Activated naive CD4-positive, alpha-beta T cell treated with anti-CD3 and anti-CD28 coated beads for 36 hours (primary cell): ENCODE results near the gene DZIP1. TPM values are rescaled to one million over a fixed set of nuclear protein-coding genes. Genes with fewer than 3 reads are reported as not detected.

Experiments
- CTCF ChIA-PET: fragments of 350-600 bp; sonication (Branson Sonifier 250); formaldehyde crosslinking; loops from one replicate; lab custom pipeline; 2021; ENCODE audit warnings: antibody characterized with exemption; lab: Charles Lee
- DNase-seq: peaks from one replicate; pipeline ENCODE4 v3.0.0-alpha.2; 2020
- H3K27ac Mint-ChIP-seq: one replicate; pipeline ENCODE4 v1.8.0; 2021; ENCODE audit warnings: mild to moderate bottlenecking, mixed read lengths
- H3K27me3 Mint-ChIP-seq: one replicate; pipeline ENCODE4 v1.8.0; 2021; ENCODE audit warnings: low read depth, mixed read lengths
- H3K36me3 Mint-ChIP-seq: one replicate; pipeline ENCODE4 v1.8.0; 2021; ENCODE audit warnings: low read depth, mixed read lengths
- H3K4me1 Mint-ChIP-seq: one replicate; pipeline ENCODE4 v1.8.0; 2021; ENCODE audit warnings: low read depth, mixed read lengths
- H3K4me3 Mint-ChIP-seq: one replicate; pipeline ENCODE4 v1.8.0; 2021; ENCODE audit warnings: mild to moderate bottlenecking, moderate library complexity, mixed read lengths
- H3K9me3 Mint-ChIP-seq: one replicate; pipeline ENCODE4 v1.8.0; 2021; ENCODE audit warnings: mixed read lengths
- intact Hi-C: fragments of 100-400 bp; cut with micrococcal nuclease; formaldehyde crosslinking; loops from one replicate; pipeline ENCODE4 v1.15.1; 2023
- total RNA-seq, 2 experiments: library from RNA; stranded (reverse); gene quantifications; one replicate each; pipeline ENCODE4 v1.2.3, GENCODE V29; 2021

Gene DZIP1
- total RNA-seq, 2 experiments from 2014 or later = 0.15 to 0.41 TPM

- CTCF ChIA-PET = interaction anchor here (0.6 to 6.9 kb wide), 17 partner anchors 9 to 361 kb away, joined by 3 to 45 read pairs (median 4); no protein-coding TSS in a partner anchor
- Mint-ChIP-seq H3K27me3 (peaks cover 26% of the 10 kb centered on the region), H3K4me1 (peaks cover 5% of the 10 kb centered on the region), H3K27ac (no peak overlapping the region), H3K9me3 (no peaks in the 10 kb centered on the region), H3K36me3 (no peaks in the 10 kb centered on the region), H3K4me3 (no peak overlapping the region)
- intact Hi-C loops = loop anchor here (1.0 to 2.0 kb wide), 3 partner anchors 88 to 298 kb away; no protein-coding TSS in a partner anchor
- no peak for DNase-seq
These were observed 107.8 kb downstream of the DZIP1 start for GRCh38 chr13:95536632-95537241.

DNA sequence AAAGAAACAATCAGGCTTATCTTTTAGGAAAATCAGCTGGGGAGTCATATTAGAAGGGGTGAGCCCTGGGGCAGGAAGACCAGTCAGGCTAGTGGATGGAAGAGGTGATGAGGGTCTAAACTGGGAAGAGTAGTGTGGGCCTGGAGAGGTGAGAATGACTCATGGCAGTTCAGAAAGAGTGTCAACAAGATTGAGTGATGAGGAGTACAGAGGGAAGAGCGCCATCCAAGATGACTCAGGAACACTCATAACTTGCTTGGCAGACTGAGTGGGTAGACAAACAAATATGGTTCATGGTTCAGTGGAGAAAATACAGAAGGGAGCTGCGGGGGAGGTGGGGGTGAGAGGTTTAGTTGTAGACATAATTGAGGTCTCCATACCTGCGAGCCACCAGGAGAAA, 109.3 kb downstream of the DZIP1 start:
- intact Hi-C loops = no loop called here
- Mint-ChIP-seq H3K4me3 (no peak overlapping the region), H3K27ac (no peak overlapping the region)

GRCh38 chr13:95533545-95534160, 110.9 kb downstream of the DZIP1 start:
- intact Hi-C loops = no loop called here
- Mint-ChIP-seq H3K4me3 (no peak overlapping the region), H3K27ac (no peak overlapping the region), H3K4me1 (peaks cover 5% of the 10 kb centered on the region), H3K9me3 (no peaks in the 10 kb centered on the region), H3K27me3 (peaks cover 23% of the 10 kb centered on the region), H3K36me3 (no peaks in the 10 kb centered on the region)
- CTCF ChIA-PET = interaction anchor here (6.9 kb wide), 1 partner anchor 300 kb away, joined by 45 read pairs; no protein-coding TSS in a partner anchor
- no peak for DNase-seq

More for the DNA sequence above, 109.3 kb downstream of the DZIP1 start:
- DNase-seq = no peak
- CTCF ChIA-PET = interaction anchor here (1.3 to 6.9 kb wide), 2 partner anchors 55 to 299 kb away, joined by 3 to 45 read pairs; no protein-coding TSS in a partner anchor
- H3K36me3 Mint-ChIP-seq = no peaks in the 10 kb centered on the region
- peaks cover 20% of the 10 kb centered on the region for H3K27me3 Mint-ChIP-seq
- H3K4me1 Mint-ChIP-seq = peaks cover 5% of the 10 kb centered on the region
- no peaks in the 10 kb centered on the region for H3K9me3 Mint-ChIP-seq

- peaks cover under 1% of the 10 kb centered on the region for H3K4me1 Mint-ChIP-seq
- intact Hi-C loops = no loop called here
- DNase-seq = no peak
- H3K4me3 Mint-ChIP-seq = no peak overlapping the region
- no peaks in the 10 kb centered on the region for H3K36me3 Mint-ChIP-seq
- H3K27me3 Mint-ChIP-seq = peaks cover 29% of the 10 kb centered on the region
- H3K27ac Mint-ChIP-seq = no peak overlapping the region
- H3K9me3 Mint-ChIP-seq = peaks cover 5% of the 10 kb centered on the region
- CTCF ChIA-PET = no interaction called here
These were observed 114.3 kb downstream of the DZIP1 start for GRCh38 chr13:95530178-95530577.

Other genes with a start within 250 kb of the DZIP1 start
- not detected for gene CLDN10, start 92.0 kb downstream of the DZIP1 start, total RNA-seq
- 10 to 100 TPM; 13.8 to 14.0 TPM for gene DNAJC3, start 32.4 kb upstream of the DZIP1 start, total RNA-seq